Measurements from ENCODE around the gene INTS12.

Gene INTS12

DNA sequence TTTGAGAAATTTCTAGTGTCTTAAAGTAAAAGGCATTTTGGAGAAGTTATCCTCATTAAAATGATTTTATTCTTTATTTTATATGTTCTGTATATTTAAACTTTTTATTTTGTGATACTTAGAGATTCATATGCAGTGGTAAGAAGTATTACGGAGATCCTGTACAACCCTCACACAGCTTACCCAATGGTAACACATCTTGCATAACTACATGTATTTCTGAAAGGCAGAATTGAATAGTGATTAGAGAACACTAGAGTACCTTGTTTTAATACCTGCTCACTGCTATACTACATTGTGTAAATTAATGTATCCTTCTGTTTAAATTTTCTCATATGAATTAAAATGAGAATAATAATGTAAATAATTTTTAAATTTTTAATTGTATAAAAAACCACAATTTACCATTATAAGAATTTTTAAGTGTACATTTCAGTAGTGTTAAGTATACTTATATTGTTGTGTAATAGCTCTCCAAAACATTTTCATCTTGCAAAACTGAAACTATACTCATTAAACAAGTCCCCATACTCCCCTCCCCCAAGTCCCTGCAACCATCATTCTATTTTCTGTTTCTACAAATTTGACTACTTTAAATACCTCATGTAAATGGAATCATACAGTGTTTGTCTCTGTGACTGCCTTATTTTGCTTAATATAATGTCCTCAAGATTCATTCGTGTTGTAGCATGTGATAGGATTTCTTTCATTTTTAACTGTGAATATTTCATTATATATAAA lies 45.4 kb downstream of the INTS12 start:
- H3K4me1 ChIP-seq (ENCODE audit: insufficient read depth, low read length): no peaks in the 10 kb centered on the region
- H3K9me3 ChIP-seq (ENCODE audit: control insufficient read depth, insufficient read depth, low read length): no peaks in the 10 kb centered on the region
- no peak overlapping the region for H3K9ac ChIP-seq (ENCODE audit: low read depth, low read length)
- H3K36me3 ChIP-seq (ENCODE audit: insufficient read depth, low read length): no peaks in the 10 kb centered on the region

DNA sequence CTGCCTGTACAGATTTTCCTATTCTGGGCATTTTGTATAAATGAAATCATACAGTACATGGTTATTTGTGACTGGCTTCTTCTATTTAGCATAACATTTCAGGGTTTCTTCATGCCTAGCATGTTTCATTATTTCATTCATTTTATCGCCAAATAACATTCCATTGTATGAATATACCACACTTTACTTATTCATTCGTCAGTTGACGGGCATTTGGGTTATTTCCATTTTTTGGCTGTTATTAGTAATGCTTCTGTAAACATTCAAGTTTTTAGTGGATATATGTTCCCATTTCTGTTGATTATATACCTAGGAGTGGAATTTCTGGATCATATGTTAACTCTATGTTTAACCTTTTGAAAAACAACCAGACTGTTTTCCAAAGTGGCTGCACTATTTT lies 47.5 kb downstream of the INTS12 start:
- Histone ChIP-seq H3K9me3 (ENCODE audit: control insufficient read depth, insufficient read depth, low read length) (no peaks in the 10 kb centered on the region), H3K36me3 (ENCODE audit: insufficient read depth, low read length) (no peaks in the 10 kb centered on the region), H3K9ac (ENCODE audit: low read depth, low read length) (no peak overlapping the region), H3K4me1 (ENCODE audit: insufficient read depth, low read length) (no peaks in the 10 kb centered on the region)

DNA sequence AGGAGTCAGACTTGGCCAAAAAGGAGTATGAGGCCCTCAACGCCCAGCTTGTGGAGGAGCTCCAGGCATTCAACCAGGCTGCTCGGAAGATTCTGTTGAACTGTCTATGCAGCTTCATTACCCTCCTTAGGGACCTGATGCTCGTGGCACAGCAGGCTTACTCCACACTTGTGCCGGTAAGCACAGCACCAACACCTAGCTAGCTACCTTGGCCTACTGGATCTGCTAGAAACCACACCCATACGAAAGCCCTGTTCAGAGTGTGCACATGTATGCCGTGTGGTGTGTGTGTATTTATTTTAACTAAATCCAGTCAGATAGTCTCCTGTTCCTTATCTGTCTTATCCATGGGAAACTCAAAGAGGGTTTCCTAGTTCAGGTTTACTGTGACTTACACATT lies 49.3 kb downstream of the INTS12 start:
- H3K9me3 ChIP-seq (ENCODE audit: control insufficient read depth, insufficient read depth, low read length): no peaks in the 10 kb centered on the region
- H3K4me1 ChIP-seq (ENCODE audit: insufficient read depth, low read length): no peaks in the 10 kb centered on the region
- no peaks in the 10 kb centered on the region for H3K36me3 ChIP-seq (ENCODE audit: insufficient read depth, low read length)
- H3K9ac ChIP-seq (ENCODE audit: low read depth, low read length): no peak overlapping the region

DNA sequence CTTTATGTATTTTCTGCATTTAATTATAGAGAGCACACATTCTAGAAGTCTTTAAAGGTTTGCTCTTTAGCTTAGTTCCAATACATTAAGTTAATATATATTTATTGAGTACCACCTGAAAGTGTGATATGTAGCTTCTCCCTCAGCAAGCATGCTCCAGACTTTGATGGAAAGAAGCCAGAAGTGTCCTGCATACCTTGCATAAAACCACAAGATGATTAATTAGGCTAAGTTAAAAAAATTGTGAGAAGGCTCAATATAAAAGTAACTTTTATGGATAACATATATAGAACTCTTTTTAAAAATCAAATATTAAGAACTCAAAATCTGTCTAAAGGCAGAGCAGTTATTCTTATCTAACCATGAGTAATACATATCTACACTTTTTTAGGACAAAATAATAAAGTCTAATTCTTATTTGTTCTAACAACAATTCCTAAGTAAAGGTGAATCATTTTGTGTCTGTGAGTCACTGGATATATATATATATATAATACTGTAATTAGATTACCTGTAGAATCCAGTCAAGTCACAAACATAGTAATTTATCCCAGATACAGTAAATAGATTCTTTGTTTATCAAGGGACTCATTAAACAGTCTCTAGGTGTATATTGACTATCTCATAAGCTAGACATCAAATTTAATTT lies 51.2 kb downstream of the INTS12 start:
- no peaks in the 10 kb centered on the region for H3K9me3 ChIP-seq (ENCODE audit: control insufficient read depth, insufficient read depth, low read length)
- H3K4me1 ChIP-seq (ENCODE audit: insufficient read depth, low read length): no peaks in the 10 kb centered on the region
- H3K36me3 ChIP-seq (ENCODE audit: insufficient read depth, low read length): no peaks in the 10 kb centered on the region
- no peak overlapping the region for H3K9ac ChIP-seq (ENCODE audit: low read depth, low read length)

DNA sequence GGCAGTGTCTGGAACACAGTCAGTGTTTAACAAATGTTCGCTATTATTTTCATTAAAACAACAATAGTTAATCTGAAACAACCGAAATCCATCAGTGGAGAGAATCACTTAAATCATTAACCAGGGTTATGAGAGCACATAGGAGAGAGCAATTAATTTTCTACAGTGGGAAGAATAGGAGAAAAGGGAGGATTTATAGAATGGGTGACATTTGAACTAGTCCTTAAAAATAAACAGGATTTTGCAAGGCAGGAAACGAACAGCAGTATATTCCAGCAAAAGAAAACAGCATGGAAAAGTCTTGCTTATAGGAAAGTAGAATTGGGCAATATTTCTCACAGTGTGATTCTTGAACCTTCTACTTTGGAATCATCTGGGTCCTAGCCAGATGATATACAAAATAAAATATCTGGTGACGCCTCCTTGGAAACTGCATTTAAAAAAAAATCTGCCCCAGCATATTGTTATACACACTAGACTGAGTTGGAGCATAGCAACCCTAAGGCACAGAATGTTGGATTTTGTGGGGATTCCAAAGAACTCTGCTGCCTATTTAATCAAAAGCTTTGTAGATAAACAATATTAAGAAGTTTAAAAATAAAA lies 56.1 kb downstream of the INTS12 start:
- Histone ChIP-seq H3K36me3 (ENCODE audit: insufficient read depth, low read length) (no peaks in the 10 kb centered on the region), H3K4me1 (ENCODE audit: insufficient read depth, low read length) (no peaks in the 10 kb centered on the region), H3K9ac (ENCODE audit: low read depth, low read length) (no peak overlapping the region), H3K9me3 (ENCODE audit: control insufficient read depth, insufficient read depth, low read length) (no peaks in the 10 kb centered on the region)

DNA sequence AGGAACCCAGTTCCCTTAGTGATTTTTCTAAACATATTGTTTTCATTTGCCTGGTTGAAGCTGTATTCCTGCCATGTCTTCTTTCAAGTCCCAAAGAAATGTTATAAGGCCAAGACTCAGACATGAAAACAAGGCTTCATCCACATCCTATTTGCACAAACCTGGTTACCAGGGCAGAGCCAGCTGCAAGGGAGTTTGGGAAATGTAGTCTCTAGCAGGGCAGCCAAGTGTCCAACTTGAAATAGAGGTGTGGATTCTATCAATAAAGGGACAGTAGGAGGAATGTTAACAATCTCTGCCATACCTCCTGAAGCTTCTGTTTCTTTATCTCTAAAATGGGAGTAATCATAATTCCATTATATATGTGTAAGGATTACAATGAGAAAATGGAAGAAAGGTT lies 56.6 kb downstream of the INTS12 start:
- H3K36me3 ChIP-seq (ENCODE audit: insufficient read depth, low read length): no peaks in the 10 kb centered on the region
- no peaks in the 10 kb centered on the region for H3K4me1 ChIP-seq (ENCODE audit: insufficient read depth, low read length)
- no peak overlapping the region for H3K9ac ChIP-seq (ENCODE audit: low read depth, low read length)
- no peaks in the 10 kb centered on the region for H3K9me3 ChIP-seq (ENCODE audit: control insufficient read depth, insufficient read depth, low read length)

DNA sequence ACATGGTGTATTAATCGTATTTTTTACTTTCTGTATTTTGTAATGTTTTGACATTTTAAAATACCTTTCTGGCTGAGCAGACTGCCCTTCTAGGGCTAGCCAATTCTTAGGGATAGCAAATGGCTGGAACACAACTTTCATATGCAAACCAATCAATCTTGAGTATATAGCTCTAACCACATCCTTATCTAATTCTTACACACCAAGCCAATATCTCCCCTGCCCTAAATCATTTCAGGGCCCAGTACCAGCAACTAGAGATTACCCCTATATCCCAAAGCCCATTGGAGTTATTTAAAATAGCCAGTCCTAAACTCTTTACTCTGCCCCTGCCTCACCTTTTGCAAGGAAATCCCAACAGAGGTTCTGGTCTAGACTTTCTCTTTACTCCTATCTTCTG lies 58.3 kb downstream of the INTS12 start:
- no peaks in the 10 kb centered on the region for H3K36me3 ChIP-seq (ENCODE audit: insufficient read depth, low read length)
- H3K9me3 ChIP-seq (ENCODE audit: control insufficient read depth, insufficient read depth, low read length): no peaks in the 10 kb centered on the region
- no peaks in the 10 kb centered on the region for H3K4me1 ChIP-seq (ENCODE audit: insufficient read depth, low read length)

DNA sequence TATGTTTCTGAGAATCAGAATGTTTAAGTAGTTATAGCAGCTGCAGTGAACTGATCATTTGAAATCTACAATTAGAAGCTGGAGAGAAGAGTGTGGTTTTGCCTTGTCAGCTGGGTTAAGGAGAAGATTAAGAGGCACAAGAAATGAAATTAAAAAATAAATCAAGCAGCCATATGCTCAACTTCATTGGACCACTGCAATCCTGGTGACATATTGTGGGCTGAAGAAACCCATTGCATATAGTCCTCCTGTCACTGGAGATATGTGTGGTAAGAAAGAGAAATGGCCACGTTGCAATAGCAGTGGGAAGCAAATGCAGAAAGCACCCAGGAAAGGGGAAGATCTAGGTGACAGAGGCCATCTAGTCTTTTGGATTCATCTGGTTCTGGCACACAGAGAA lies 63.0 kb downstream of the INTS12 start:
- H3K9me3 ChIP-seq (ENCODE audit: control insufficient read depth, insufficient read depth, low read length): no peaks in the 10 kb centered on the region
- no peaks in the 10 kb centered on the region for H3K4me1 ChIP-seq (ENCODE audit: insufficient read depth, low read length)
- H3K36me3 ChIP-seq (ENCODE audit: insufficient read depth, low read length): no peaks in the 10 kb centered on the region
- no peak overlapping the region for H3K9ac ChIP-seq (ENCODE audit: low read depth, low read length)

More for the DNA sequence above, 58.3 kb downstream of the INTS12 start:
- no peak overlapping the region for H3K9ac ChIP-seq (ENCODE audit: low read depth, low read length)

DNA sequence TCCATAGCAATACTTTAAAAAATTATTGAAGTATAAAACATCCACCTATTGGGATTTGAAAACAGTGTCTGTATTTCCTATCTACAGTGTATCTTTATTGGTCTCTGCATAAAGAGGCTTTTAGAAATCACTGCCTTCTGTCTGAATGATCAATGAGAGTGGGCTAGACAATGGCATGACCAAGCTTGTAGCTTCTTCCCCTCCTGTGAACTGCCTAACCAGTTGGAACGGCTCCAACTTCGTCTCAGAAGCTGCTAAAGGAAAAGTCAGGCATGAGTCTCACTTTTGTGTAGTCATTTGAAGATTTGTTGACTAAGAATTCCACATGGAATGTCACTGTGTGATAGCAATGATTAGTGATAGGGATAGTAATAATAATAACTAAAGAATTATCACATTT lies 64.2 kb downstream of the INTS12 start:
- Histone ChIP-seq H3K9me3 (ENCODE audit: control insufficient read depth, insufficient read depth, low read length) (no peaks in the 10 kb centered on the region), H3K9ac (ENCODE audit: low read depth, low read length) (no peak overlapping the region), H3K36me3 (ENCODE audit: insufficient read depth, low read length) (no peaks in the 10 kb centered on the region), H3K4me1 (ENCODE audit: insufficient read depth, low read length) (no peaks in the 10 kb centered on the region)

DNA sequence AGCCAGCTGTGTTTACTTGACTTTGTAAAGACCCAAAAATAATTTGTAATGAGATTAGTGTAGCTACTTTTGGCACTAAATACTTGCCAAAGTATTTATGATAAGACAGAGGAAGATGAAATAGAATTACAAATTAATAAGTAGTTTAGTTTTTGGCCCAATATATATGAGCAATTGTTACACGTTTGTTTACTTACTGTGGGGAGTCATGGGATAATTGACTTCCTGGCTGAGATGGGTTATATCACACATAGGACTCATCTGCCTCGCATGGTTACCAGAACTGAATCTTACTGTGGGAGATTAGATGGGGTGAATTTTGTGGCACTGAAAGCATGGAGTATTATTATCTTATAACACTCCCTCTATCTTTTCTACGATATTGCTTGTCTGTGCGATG lies 66.6 kb downstream of the INTS12 start:
- 0 out of 2 replicates have a peak, but pooled peaks cover 4% of the 10 kb centered on the region for H3K4me1 ChIP-seq (ENCODE audit: insufficient read depth, low read length)
- no peak overlapping the region for H3K9ac ChIP-seq (ENCODE audit: low read depth, low read length)
- H3K9me3 ChIP-seq (ENCODE audit: control insufficient read depth, insufficient read depth, low read length): no peaks in the 10 kb centered on the region
- H3K36me3 ChIP-seq (ENCODE audit: insufficient read depth, low read length): no peaks in the 10 kb centered on the region

DNA sequence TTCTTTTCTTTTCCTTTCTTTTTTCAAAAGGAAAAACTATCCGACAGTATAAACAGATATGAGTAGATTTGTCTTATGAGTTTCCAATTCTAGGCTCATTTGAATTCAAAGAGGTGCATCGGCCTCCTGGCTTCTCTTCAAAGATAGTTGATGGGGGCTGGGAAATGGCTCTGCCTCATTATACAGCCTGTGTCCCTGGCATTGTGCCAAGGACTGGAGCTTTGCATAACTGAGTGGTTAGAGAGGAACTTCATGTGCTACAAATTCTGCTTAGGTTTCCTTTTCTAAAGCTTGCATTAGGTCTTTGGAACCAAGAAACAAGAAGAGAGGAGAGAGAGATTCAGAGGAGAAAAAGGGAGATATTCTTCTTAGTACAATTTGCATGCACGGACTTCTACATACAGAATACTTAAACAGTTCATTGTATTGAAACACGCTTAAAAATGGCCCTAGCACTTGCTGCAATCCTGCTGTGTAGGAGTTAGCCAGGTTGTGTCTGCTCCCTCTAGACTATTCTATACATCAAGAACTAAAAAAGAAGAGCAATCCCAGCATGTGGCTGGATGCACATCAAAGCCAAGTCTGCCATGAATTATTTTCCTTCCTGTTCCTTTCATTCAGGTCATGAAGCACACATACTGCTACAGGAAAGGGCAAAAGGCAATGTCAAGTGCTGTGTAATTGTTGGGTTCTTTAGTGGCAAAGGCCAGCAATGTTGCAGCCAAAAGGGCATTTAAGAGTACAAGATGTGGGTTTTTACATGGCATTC lies 70.9 kb downstream of the INTS12 start:
- Histone ChIP-seq H3K9ac (ENCODE audit: low read depth, low read length) (no peak overlapping the region), H3K36me3 (ENCODE audit: insufficient read depth, low read length) (no peaks in the 10 kb centered on the region), H3K4me1 (ENCODE audit: insufficient read depth, low read length) (0 out of 2 replicates have a peak, but pooled peaks cover 4% of the 10 kb centered on the region), H3K9me3 (ENCODE audit: control insufficient read depth, insufficient read depth, low read length) (no peaks in the 10 kb centered on the region)

DNA sequence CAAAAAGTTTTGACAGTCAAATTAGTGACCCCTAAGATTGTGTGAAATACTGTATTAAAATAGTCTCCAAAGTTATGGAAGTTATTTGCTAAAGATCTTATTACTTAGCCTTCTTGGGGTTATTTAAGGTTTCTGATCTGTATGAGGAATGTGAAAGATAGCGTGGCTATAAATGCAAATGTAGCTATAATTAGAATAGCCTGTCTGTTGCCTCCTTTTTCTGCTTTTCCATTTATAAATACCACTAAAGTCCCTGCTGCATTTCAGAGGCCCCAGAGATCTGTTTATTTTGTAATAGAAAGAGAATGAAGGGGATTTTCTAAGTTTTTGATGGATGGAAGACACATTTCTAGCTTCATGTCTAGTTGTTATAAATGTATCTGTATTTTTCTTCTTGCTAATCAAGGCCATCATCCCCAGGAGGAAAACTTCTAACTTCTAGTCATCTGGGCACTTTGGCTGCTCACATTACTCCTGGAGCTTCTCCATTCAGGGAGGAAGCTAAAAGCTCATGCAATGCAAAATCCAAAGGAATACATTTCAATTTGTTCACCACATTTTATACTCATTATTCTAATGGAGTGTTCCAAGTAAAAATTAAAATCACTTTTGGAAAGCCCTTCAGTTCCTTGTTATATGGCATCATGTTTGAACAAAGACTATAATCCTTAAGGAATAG lies 73.9 kb downstream of the INTS12 start:
- no peaks in the 10 kb centered on the region for H3K36me3 ChIP-seq (ENCODE audit: insufficient read depth, low read length)
- no peak overlapping the region for H3K9ac ChIP-seq (ENCODE audit: low read depth, low read length)
- 0 out of 2 replicates have a peak, but pooled peaks cover 4% of the 10 kb centered on the region for H3K4me1 ChIP-seq (ENCODE audit: insufficient read depth, low read length)
- H3K9me3 ChIP-seq (ENCODE audit: control insufficient read depth, insufficient read depth, low read length): no peaks in the 10 kb centered on the region

DNA sequence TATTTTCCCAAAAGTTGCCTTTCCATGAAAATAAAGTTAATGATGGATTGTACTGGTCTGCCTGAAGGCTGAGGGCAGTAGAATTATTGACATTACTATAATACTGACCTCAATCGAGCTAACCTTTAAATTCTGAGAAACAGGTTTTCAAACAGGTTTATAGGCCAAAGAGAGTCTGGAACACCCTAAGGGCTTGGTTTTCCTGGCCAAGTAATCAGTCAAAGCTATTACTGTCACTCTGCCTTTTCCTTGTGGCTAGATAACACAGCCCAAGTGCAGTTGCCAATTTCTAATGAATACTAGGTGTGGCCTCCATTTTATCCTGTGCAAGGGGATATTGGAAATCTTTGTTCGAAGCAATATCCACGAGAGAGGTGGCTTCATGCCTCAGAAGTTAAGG lies 75.2 kb downstream of the INTS12 start:
- Histone ChIP-seq H3K9ac (ENCODE audit: low read depth, low read length) (no peak overlapping the region), H3K9me3 (ENCODE audit: control insufficient read depth, insufficient read depth, low read length) (no peaks in the 10 kb centered on the region)

More for the DNA sequence above, 75.2 kb downstream of the INTS12 start:
- H3K4me1 ChIP-seq (ENCODE audit: insufficient read depth, low read length): 0 out of 2 replicates have a peak, but pooled peaks cover 4% of the 10 kb centered on the region
- H3K36me3 ChIP-seq (ENCODE audit: insufficient read depth, low read length): no peaks in the 10 kb centered on the region
